A549 (cell line): ENCODE measurements around the gene GDPD3. TPM values are rescaled to one million over a fixed set of nuclear protein-coding genes. Genes with fewer than 3 reads are reported as not detected.

Experiments used
- ATAC-seq, 2 experiments: fragments of 200-7000 bp in 1 of 2; fragments of >200 bp in 1 of 2; cut with Nextera tagmentation in 1 of 2; cut with Tn5 transposase in 1 of 2; 3 replicates each; pipeline versions ENCODE4 v1.8.0 to v1.9.1; 2018 to 2020; ENCODE audit warnings: mild to moderate bottlenecking in 1 of 2, moderate library complexity in 1 of 2
- CTCF ChIA-PET: fragments of 300-600 bp; sonication (Branson Sonifier 250); formaldehyde crosslinking; extraction: SDS; loops from one replicate; lab custom pipeline; 2021; ENCODE audit warnings: antibody characterized with exemption, inconsistent platforms; lab: Yijun Ruan, JAX
- POLR2A ChIA-PET: fragments of 350-600 bp; formaldehyde crosslinking; extraction: SDS; loops from one replicate; lab custom pipeline; 2021; ENCODE audit warnings: antibody characterized with exemption, inconsistent platforms; lab: Yijun Ruan, JAX
- DNase-seq, 2 experiments: peaks; one replicate each; pipeline versions ENCODE4 v3.0.0 to v3.0.0-alpha.2; 2011 to 2016; ENCODE audit warnings: low read depth in 1 of 2, low spot score in 1 of 2
- FAIRE-seq: peaks from 2 replicates; lab custom pipeline; 2011; peaks lifted over from hg19 to GRCh38; lab: Jason Lieb, UNC
- H3K27ac ChIP-seq, 2 experiments: fragments of >200 bp; sonication (Bioruptor Twin); formaldehyde crosslinking; 3 replicates each; pipeline ENCODE4 v1.5.1; 2016 to 2017
- H3K4me1 ChIP-seq: fragments of >200 bp; sonication (Bioruptor Twin); formaldehyde crosslinking; 3 replicates; pipeline ENCODE4 v1.6.1; 2016
- H3K4me2 ChIP-seq: fragments of >200 bp; sonication (Bioruptor Twin); formaldehyde crosslinking; 3 replicates; pipeline ENCODE4 v1.6.1; 2016
- H3K4me3 ChIP-seq: fragments of >200 bp; sonication (Bioruptor Twin); formaldehyde crosslinking; 3 replicates; pipeline ENCODE4 v1.5.1; 2016
- H3K9me3 ChIP-seq: fragments of >200 bp; sonication (Bioruptor Twin); formaldehyde crosslinking; 3 replicates; pipeline ENCODE4 v1.6.1; 2016
- BHLHE40 ChIP-seq: IDR thresholded peaks from 2 replicates; pipeline ENCODE4 v1.6.1; 2012; ENCODE audit warnings: low read depth, low read length, inconsistent platforms
- CEBPB ChIP-seq, 2 experiments: fragments of >200 bp in 1 of 2; sonication (Bioruptor Twin) in 1 of 2; formaldehyde crosslinking in 1 of 2; IDR thresholded peaks; 2 replicates each; pipeline ENCODE4 v1.6.1; 2012 to 2016
- CHD2 ChIP-seq: fragments of 150-350 bp; IDR thresholded peaks from 2 replicates; pipeline ENCODE4 v1.6.1; 2014; ENCODE audit warnings: low read length; ENCODE audit not compliant: partially characterized antibody
- EHF ChIP-seq: fragments of 250-450 bp; sonication (Bioruptor Pico); IDR thresholded peaks from 2 replicates; pipeline ENCODE4 v1.5.0; 2020; ENCODE audit warnings: mild to moderate bottlenecking
- ESRRA ChIP-seq: fragments of 150-350 bp; IDR thresholded peaks from 2 replicates; pipeline ENCODE4 v1.6.1; 2014; ENCODE audit warnings: mild to moderate bottlenecking, low read length, borderline replicate concordance
- GATA3 ChIP-seq: IDR thresholded peaks from 2 replicates; pipeline ENCODE4 v1.6.1; 2012; ENCODE audit warnings: borderline replicate concordance
- HEYL ChIP-seq: fragments of 250-450 bp; sonication (Bioruptor Pico); IDR thresholded peaks from 2 replicates; pipeline ENCODE4 v1.8.0; 2021; ENCODE audit warnings: mild to moderate bottlenecking, moderate library complexity
- HOXA7 ChIP-seq: fragments of 250-450 bp; sonication (Bioruptor Pico); IDR thresholded peaks from 2 replicates; pipeline ENCODE4 v1.5.0; 2020; ENCODE audit warnings: mild to moderate bottlenecking, moderate library complexity
- JUN ChIP-seq, 2 experiments: fragments of >200 bp; sonication (Bioruptor Twin); formaldehyde crosslinking; IDR thresholded peaks; 2 replicates in 1 of 2; 3 replicates in 1 of 2; pipeline ENCODE4 v1.6.1; 2016 to 2017
- KDM1A ChIP-seq: fragments of 200-600 bp; sonication (generic); IDR thresholded peaks from 2 replicates; pipeline ENCODE4 v1.6.1; 2016; ENCODE audit warnings: low read depth, mild to moderate bottlenecking
- MAZ ChIP-seq: fragments of 150-350 bp; IDR thresholded peaks from 2 replicates; pipeline ENCODE4 v1.6.1; 2014; ENCODE audit warnings: antibody characterized with exemption, low read depth, low read length, borderline replicate concordance
- MYC ChIP-seq: IDR thresholded peaks from 2 replicates; pipeline ENCODE4 v1.6.1; 2012; ENCODE audit warnings: mild to moderate bottlenecking, inconsistent platforms, low read length, improper control_type of control experiment, borderline replicate concordance
- NFE2L2 ChIP-seq: fragments of 150-350 bp; conservative IDR thresholded peaks from 2 replicates; pipeline ENCODE4 v1.6.1; 2014; ENCODE audit warnings: low read length
- NPAS2 ChIP-seq: fragments of 250-450 bp; sonication (Bioruptor Pico); IDR thresholded peaks from 2 replicates; pipeline ENCODE4 v1.8.0; 2022; ENCODE audit warnings: mild to moderate bottlenecking, moderate library complexity, borderline replicate concordance
- NR3C1 ChIP-seq: fragments of >200 bp; sonication (Bioruptor Twin); formaldehyde crosslinking; IDR thresholded peaks from 3 replicates; pipeline ENCODE4 v1.6.1; 2017
- POLR2A ChIP-seq: IDR thresholded peaks from 2 replicates; pipeline ENCODE4 v1.6.1; 2012; ENCODE audit warnings: mild to moderate bottlenecking, low read length
- POLR2AphosphoS2 ChIP-seq: conservative IDR thresholded peaks from 2 replicates; pipeline ENCODE4 v1.6.1; 2012; ENCODE audit warnings: low read length, improper control_type of control experiment, inconsistent platforms
- RAD21 ChIP-seq, 2 experiments: fragments of >200 bp in 1 of 2; sonication (Bioruptor Twin) in 1 of 2; formaldehyde crosslinking in 1 of 2; IDR thresholded peaks in 1 of 2; conservative IDR thresholded peaks in 1 of 2; 2 replicates in 1 of 2; 3 replicates in 1 of 2; pipeline ENCODE4 v1.6.1; 2012 to 2018; ENCODE audit warnings: inconsistent platforms in 1 of 2
- RCOR1 ChIP-seq: fragments of 150-350 bp; IDR thresholded peaks from 2 replicates; pipeline ENCODE4 v1.6.1; 2014; ENCODE audit warnings: antibody characterized with exemption, low read length, low read depth
- RNF2 ChIP-seq: fragments of 200-600 bp; sonication (generic); IDR thresholded peaks from 2 replicates; pipeline ENCODE4 v1.6.1; 2016; ENCODE audit warnings: low read depth, mild to moderate bottlenecking, antibody characterized with exemption, moderate library complexity, borderline replicate concordance
- SMC3 ChIP-seq: fragments of >200 bp; sonication (Bioruptor Twin); formaldehyde crosslinking; IDR thresholded peaks from 3 replicates; pipeline ENCODE4 v1.6.1; 2018; ENCODE audit warnings: inconsistent platforms
- SREBF2 ChIP-seq: fragments of 450-650 bp; IDR thresholded peaks from 2 replicates; pipeline ENCODE4 v1.6.1; 2014; ENCODE audit warnings: mild to moderate bottlenecking, moderate library complexity
- ZFP36 ChIP-seq: fragments of 450-650 bp; IDR thresholded peaks from 2 replicates; pipeline ENCODE4 v1.6.1; 2014; ENCODE audit warnings: borderline replicate concordance; ENCODE audit not compliant: partially characterized antibody
- ZNF302 ChIP-seq: fragments of 250-450 bp; sonication (Bioruptor Pico); IDR thresholded peaks from 2 replicates; pipeline ENCODE4 v1.9.0; 2021; ENCODE audit warnings: inconsistent platforms, mild to moderate bottlenecking, moderate library complexity
- ZSCAN20 ChIP-seq: fragments of 250-450 bp; sonication (Bioruptor Pico); IDR thresholded peaks from 2 replicates; pipeline ENCODE4 v1.8.0; 2022; ENCODE audit warnings: mild to moderate bottlenecking, moderate library complexity
- WGBS: methylation state at CpG from one replicate; pipeline ENCODE4 v1.1.6; 2017; ENCODE audit errors: missing lambda C conversion rate; 5-methylcytosine and 5-hydroxymethylcytosine counted together
- polyA plus RNA-seq, 4 experiments: library from polyadenylated mRNA; depleted of rRNA in 3 of 4; stranded (reverse); fragments of >200 nt; fragmentation: RNase III in 1 of 4; extraction: RNeasy Plus Mini Kit Qiagen cat#74134 plus additional on column Dnase treatment in 1 of 4; gene quantifications; 2 replicates in 3 of 4; 3 replicates in 1 of 4; pipeline ENCODE4 v1.2.3, GENCODE V29; 2011 to 2017
- TF ChIP-seq, protein P1 (sequence below): fragments of 250-450 bp; sonication (Bioruptor Pico); IDR thresholded peaks from 2 replicates; pipeline ENCODE4 v1.5.0; 2020; ENCODE audit warnings: low read depth, mild to moderate bottlenecking, moderate library complexity
- TF ChIP-seq, protein P2 (sequence below): fragments of >200 bp; sonication (Bioruptor Twin); formaldehyde crosslinking; IDR thresholded peaks from 3 replicates; pipeline ENCODE4 v1.5.1; 2016
- TF ChIP-seq, protein P3 (sequence below): IDR thresholded peaks from 2 replicates; pipeline ENCODE4 v1.6.1; 2012
- TF ChIP-seq, protein P4 (sequence below): fragments of >200 bp; sonication (Bioruptor Twin); formaldehyde crosslinking; IDR thresholded peaks from 2 replicates; pipeline ENCODE4 v1.6.1; 2016
- TF ChIP-seq, protein P5 (sequence below): IDR thresholded peaks from 2 replicates; pipeline ENCODE4 v1.6.1; 2012; ENCODE audit warnings: low read depth, borderline replicate concordance

Gene GDPD3
- polyA plus RNA-seq, 2 of the 4 experiments (the other 2 are of a cell fraction) = 0.58 to 1.8 TPM

DNA sequence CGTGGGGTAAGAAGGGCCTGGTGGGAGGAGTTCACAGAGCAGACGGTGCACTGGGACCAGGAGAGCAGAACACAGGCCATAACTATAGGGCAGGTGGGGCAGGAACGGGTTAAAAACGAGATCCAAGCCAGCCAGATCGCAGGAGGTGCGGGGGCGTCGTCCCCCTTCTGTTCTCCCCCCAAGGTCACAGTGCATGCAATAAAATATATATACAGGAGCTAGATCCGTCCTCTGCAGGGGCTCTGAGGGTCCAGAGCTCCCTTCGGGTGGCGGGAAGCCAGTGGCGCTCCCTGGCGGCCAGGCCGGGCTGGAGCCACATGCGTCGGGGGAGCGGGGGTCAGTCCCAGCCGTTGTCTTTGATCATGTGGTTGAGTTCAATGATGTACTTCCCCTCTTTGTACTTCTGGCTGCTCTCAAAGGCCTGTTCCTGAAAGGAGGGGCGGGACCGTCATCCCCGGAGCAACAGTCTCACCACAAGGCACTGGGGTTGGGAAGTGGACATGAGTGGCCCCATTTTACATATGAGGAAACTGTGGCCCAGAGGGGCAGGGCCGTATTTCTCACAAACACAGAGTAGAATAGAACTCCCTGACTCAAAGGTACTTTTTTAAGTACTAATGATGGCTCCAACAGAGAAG lies 20.8 kb downstream of the GDPD3 start (continued):
- peak; percentile 78; the same call in 1 of the 2 replicates for TF ChIP-seq ZNF302 (CRISPR knock-in tag)
- no peak for TF ChIP-seq ZFP36
- TF ChIP-seq RNF2 = no peak
- TF ChIP-seq, protein P1, sequence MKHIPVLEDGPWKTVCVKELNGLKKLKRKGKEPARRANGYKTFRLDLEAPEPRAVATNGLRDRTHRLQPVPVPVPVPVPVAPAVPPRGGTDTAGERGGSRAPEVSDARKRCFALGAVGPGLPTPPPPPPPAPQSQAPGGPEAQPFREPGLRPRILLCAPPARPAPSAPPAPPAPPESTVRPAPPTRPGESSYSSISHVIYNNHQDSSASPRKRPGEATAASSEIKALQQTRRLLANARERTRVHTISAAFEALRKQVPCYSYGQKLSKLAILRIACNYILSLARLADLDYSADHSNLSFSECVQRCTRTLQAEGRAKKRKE = peak; percentile 90; the same call in 1 of the 2 replicates
- TF ChIP-seq, all 56 proteins: peak for 21

DNA sequence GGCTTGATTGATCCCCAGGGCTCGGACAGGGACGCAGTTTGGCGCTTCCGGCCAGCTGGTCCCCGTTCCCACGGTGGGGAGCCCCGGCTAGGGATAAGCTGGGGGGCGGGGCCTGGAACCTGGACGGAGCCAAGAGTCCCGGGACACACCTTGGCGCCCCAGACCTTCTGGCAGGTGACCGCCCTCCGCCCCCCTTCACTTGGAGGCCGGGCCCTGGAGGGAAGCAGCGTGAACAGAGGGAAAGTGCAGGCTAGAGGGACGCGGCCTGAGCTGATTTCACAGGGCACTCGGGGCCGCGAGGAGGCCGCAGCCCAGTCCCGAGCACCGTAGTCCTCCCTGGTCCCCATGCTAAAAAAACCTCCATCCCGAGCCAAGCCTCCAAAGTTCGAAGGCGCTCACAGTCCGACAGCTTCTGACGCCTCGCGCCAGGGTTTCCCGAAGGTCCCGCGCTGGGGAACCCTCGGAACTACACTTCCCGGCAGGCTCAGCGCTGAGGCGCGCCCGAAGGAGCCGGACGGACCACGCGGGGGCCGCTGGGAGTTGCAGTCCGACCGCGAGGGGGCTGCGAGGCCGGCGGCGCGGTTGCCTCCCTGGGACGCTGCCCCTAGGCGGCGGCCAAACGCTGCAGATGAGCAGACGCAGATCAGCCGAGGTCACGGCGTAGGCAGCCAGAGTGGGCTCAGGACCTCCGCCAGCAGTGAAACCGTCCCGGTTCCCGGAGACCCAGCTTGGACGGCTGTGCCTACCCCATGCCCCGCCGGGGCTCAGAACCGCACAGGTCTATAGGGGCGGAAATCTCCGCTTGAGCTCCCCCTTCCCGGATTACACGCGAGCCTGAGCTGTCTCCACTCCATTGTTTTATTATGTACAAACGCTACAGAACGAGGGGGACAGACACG lies 21.6 kb downstream of the GDPD3 start, which contains the start of gene TBX6:
Gene TBX6 (minus strand): TSS at position 451 of the 899 bp plus-strand sequence. CDS start 731 bp downstream, outside the sequence.
- peak; percentile 90 to 91 for DNase-seq
- TF ChIP-seq, protein P2, sequence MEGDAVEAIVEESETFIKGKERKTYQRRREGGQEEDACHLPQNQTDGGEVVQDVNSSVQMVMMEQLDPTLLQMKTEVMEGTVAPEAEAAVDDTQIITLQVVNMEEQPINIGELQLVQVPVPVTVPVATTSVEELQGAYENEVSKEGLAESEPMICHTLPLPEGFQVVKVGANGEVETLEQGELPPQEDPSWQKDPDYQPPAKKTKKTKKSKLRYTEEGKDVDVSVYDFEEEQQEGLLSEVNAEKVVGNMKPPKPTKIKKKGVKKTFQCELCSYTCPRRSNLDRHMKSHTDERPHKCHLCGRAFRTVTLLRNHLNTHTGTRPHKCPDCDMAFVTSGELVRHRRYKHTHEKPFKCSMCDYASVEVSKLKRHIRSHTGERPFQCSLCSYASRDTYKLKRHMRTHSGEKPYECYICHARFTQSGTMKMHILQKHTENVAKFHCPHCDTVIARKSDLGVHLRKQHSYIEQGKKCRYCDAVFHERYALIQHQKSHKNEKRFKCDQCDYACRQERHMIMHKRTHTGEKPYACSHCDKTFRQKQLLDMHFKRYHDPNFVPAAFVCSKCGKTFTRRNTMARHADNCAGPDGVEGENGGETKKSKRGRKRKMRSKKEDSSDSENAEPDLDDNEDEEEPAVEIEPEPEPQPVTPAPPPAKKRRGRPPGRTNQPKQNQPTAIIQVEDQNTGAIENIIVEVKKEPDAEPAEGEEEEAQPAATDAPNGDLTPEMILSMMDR = peak; percentile 49; the same call in 2 of the 3 replicates
- no peak for TF ChIP-seq NPAS2 (CRISPR knock-in tag)
- TF ChIP-seq SMC3 = peak; percentile 50
- no peak for TF ChIP-seq NFE2L2
- TF ChIP-seq POLR2A = peak; percentile 53
- TF ChIP-seq POLR2AphosphoS2 = no peak
- no peak for TF ChIP-seq KDM1A
- peak in 1 of 2 experiments; percentile 47; a peak in 1 of 5 replicates for TF ChIP-seq JUN (IDR thresholded peaks at IDR 0.05)
- TF ChIP-seq MAZ = no peak
- no peak for TF ChIP-seq EHF (CRISPR knock-in tag)
- TF ChIP-seq BHLHE40 = no peak
- no peak for TF ChIP-seq GATA3
- TF ChIP-seq HEYL (CRISPR knock-in tag) = no peak
- TF ChIP-seq CEBPB (IDR thresholded peaks at IDR 0.05) = no peak
- TF ChIP-seq NR3C1 = no peak
- no peak for TF ChIP-seq ZNF302 (CRISPR knock-in tag)
- TF ChIP-seq, protein P3, sequence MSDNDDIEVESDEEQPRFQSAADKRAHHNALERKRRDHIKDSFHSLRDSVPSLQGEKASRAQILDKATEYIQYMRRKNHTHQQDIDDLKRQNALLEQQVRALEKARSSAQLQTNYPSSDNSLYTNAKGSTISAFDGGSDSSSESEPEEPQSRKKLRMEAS = peak; percentile 64; the same call in 1 of the 2 replicates
- no peak for TF ChIP-seq CHD2
- TF ChIP-seq, protein P4, sequence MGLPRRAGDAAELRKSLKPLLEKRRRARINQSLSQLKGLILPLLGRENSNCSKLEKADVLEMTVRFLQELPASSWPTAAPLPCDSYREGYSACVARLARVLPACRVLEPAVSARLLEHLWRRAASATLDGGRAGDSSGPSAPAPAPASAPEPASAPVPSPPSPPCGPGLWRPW = no peak
- TF ChIP-seq ESRRA = no peak
- no peak for TF ChIP-seq RCOR1
- TF ChIP-seq RAD21 (conservative IDR thresholded peaks at IDR 0.05 in 1 of 2, IDR thresholded peaks at IDR 0.05 in 1 of 2) = peak; percentile 76 to 82
- TF ChIP-seq, protein P1 = no peak
- no peak for TF ChIP-seq SREBF2
- no peak for TF ChIP-seq HOXA7
- TF ChIP-seq MYC = no peak; the same call in 1 of the 2 replicates
- TF ChIP-seq, protein P5, sequence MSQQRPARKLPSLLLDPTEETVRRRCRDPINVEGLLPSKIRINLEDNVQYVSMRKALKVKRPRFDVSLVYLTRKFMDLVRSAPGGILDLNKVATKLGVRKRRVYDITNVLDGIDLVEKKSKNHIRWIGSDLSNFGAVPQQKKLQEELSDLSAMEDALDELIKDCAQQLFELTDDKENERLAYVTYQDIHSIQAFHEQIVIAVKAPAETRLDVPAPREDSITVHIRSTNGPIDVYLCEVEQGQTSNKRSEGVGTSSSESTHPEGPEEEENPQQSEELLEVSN = peak; percentile 80; the same call in 1 of the 2 replicates
- no peak for TF ChIP-seq ZSCAN20 (CRISPR knock-in tag)
- CTCF ChIA-PET = interaction anchor here (0.6 to 9.6 kb wide), 50 partner anchors 8 to 551 kb away, joined by 3 to 153 read pairs (median 6); partner anchors contain the start of genes ALDOA, DCTPP1, GDPD3 and PPP4C
- Histone ChIP-seq H3K4me2 (peak within 1 kb of the TSS; percentile 88), H3K4me3 (peak within 1 kb of the TSS; percentile 59), H3K9me3 (0 out of 3 replicates have a peak, but pooled peaks cover under 1% of the 10 kb centered on the region), H3K4me1 (peaks cover 29% of the 10 kb centered on the region), H3K27ac (peak within 1 kb of the TSS; percentile 79 to 94)
- peak; percentile 80 to 93 for ATAC-seq
- FAIRE-seq = no peak
- 18% methylated on average over 27 of the region's 76 CpGs for WGBS
- POLR2A ChIA-PET = interaction anchor here (0.6 to 4.9 kb wide), 5 partner anchors 15 to 326 kb away, joined by 3 to 67 read pairs (median 4); partner anchors contain the start of gene ALDOA
